Stomach (tissue), 4 donors: ENCODE measurements around the gene ACSF3.

ENCODE experiments used
- EP300 ChIP-seq: sonication (generic); formaldehyde crosslinking; IDR thresholded peaks from one replicate; pipeline ENCODE4 v1.6.1; 2017; ENCODE audit warnings: antibody characterized with exemption
- TF ChIP-seq, protein P1 (sequence below), 7 experiments: fragments of 450-650 bp in 4 of 7; fragments of 200-600 bp in 3 of 7; sonication (generic) in 3 of 7; IDR thresholded peaks; one replicate each; pipeline ENCODE4 v1.5.1; 2016 to 2019; ENCODE audit warnings: antibody characterized with exemption in 7 of 7, control low read depth in 2 of 7, mild to moderate bottlenecking in 1 of 7

DNA sequence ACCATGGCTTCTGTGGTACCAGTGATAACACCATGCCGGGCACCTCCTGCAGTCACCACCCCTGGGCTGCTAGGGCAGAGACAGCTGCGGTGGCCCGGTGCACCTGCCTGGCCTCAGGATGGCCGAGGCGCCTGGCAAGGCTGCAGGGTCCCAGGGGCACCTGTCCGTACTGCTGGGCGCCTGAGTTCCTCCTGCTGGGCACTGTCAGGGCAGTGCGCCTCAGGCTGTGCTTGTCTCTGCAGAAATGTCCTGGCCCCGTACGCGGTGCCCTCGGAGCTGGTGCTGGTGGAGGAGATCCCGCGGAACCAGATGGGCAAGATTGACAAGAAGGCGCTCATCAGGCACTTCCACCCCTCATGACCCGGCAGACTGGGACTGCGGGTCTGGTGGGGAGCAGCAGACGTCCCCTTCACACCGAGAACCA, 60.2 kb downstream of the ACSF3 start:
- no peak for TF ChIP-seq EP300
- TF ChIP-seq, protein P1, sequence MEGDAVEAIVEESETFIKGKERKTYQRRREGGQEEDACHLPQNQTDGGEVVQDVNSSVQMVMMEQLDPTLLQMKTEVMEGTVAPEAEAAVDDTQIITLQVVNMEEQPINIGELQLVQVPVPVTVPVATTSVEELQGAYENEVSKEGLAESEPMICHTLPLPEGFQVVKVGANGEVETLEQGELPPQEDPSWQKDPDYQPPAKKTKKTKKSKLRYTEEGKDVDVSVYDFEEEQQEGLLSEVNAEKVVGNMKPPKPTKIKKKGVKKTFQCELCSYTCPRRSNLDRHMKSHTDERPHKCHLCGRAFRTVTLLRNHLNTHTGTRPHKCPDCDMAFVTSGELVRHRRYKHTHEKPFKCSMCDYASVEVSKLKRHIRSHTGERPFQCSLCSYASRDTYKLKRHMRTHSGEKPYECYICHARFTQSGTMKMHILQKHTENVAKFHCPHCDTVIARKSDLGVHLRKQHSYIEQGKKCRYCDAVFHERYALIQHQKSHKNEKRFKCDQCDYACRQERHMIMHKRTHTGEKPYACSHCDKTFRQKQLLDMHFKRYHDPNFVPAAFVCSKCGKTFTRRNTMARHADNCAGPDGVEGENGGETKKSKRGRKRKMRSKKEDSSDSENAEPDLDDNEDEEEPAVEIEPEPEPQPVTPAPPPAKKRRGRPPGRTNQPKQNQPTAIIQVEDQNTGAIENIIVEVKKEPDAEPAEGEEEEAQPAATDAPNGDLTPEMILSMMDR (IDR thresholded peaks at IDR 0.05) = no peak
